ENCODE results near the gene BRSK1. TPM values are rescaled to one million over a fixed set of nuclear protein-coding genes. Genes with fewer than 3 reads are reported as not detected.

The BRSK1 gene
- polyA plus RNA-seq, 1 donor from 2014 or later: 213 TPM

DNA sequence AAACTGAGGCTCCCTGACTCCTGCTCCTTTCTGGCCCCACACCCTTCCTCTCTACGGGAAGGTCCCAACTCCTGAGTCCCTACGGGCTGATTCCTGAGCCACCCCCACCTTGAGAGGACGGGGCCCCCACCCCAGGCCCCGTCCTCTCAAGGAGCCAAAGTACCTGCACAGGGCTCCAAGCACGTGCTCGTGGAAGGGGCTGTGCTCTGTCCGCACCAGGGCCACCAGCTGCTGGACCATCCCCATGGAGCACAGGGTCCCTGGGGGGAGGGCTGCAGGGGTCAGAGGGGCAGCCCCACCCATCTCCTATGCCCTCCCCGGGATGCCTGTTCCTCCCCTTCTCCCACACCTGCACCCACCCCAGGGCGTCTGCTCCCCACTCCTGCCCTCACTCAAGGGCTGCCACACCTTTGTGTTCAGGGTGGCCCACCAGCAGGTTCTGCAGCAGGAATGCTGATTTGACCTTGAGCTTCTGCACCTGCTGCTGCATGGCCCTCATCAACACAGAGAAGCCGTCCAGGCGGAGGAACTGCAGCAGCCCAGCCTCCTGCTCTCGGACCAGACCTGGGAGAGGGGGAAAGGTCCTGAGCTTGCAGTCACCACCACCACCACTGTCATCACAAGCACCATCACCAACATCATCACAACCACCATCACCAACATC is 17.9 kb upstream of the BRSK1 start:
- H3K27me3 ChIP-seq (ENCODE audit: insufficient read depth, low read depth, low read length): no peaks in the 10 kb centered on the region
- no peak overlapping the region for H3K4me2 ChIP-seq (ENCODE audit: low read length)
- no peaks in the 10 kb centered on the region for H3F3A ChIP-seq (ENCODE audit: insufficient read depth, low read length, poor library complexity, severe bottlenecking)
- H3K9me2 ChIP-seq (ENCODE audit: insufficient read depth, low read length): no peaks in the 10 kb centered on the region
- H3K27ac ChIP-seq (ENCODE audit: low read length): no peak overlapping the region
- TF ChIP-seq EP300 (conservative IDR thresholded peaks at IDR 0.05; ENCODE audit: poor library complexity, severe bottlenecking): no peak
- no peak for TF ChIP-seq MXI1 (conservative IDR thresholded peaks at IDR 0.05; ENCODE audit: poor library complexity, severe bottlenecking)
- TF ChIP-seq, protein P1, sequence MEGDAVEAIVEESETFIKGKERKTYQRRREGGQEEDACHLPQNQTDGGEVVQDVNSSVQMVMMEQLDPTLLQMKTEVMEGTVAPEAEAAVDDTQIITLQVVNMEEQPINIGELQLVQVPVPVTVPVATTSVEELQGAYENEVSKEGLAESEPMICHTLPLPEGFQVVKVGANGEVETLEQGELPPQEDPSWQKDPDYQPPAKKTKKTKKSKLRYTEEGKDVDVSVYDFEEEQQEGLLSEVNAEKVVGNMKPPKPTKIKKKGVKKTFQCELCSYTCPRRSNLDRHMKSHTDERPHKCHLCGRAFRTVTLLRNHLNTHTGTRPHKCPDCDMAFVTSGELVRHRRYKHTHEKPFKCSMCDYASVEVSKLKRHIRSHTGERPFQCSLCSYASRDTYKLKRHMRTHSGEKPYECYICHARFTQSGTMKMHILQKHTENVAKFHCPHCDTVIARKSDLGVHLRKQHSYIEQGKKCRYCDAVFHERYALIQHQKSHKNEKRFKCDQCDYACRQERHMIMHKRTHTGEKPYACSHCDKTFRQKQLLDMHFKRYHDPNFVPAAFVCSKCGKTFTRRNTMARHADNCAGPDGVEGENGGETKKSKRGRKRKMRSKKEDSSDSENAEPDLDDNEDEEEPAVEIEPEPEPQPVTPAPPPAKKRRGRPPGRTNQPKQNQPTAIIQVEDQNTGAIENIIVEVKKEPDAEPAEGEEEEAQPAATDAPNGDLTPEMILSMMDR (IDR thresholded peaks at IDR 0.05; ENCODE audit: poor library complexity, severe bottlenecking): no peak
- TF ChIP-seq POLR2AphosphoS5 (IDR thresholded peaks at IDR 0.05): no peak
- no peak for TF ChIP-seq EZH2 (IDR thresholded peaks at IDR 0.05; ENCODE audit: borderline replicate concordance, insufficient read depth, low read length, poor library complexity, severe bottlenecking)
- TF ChIP-seq, protein P2, sequence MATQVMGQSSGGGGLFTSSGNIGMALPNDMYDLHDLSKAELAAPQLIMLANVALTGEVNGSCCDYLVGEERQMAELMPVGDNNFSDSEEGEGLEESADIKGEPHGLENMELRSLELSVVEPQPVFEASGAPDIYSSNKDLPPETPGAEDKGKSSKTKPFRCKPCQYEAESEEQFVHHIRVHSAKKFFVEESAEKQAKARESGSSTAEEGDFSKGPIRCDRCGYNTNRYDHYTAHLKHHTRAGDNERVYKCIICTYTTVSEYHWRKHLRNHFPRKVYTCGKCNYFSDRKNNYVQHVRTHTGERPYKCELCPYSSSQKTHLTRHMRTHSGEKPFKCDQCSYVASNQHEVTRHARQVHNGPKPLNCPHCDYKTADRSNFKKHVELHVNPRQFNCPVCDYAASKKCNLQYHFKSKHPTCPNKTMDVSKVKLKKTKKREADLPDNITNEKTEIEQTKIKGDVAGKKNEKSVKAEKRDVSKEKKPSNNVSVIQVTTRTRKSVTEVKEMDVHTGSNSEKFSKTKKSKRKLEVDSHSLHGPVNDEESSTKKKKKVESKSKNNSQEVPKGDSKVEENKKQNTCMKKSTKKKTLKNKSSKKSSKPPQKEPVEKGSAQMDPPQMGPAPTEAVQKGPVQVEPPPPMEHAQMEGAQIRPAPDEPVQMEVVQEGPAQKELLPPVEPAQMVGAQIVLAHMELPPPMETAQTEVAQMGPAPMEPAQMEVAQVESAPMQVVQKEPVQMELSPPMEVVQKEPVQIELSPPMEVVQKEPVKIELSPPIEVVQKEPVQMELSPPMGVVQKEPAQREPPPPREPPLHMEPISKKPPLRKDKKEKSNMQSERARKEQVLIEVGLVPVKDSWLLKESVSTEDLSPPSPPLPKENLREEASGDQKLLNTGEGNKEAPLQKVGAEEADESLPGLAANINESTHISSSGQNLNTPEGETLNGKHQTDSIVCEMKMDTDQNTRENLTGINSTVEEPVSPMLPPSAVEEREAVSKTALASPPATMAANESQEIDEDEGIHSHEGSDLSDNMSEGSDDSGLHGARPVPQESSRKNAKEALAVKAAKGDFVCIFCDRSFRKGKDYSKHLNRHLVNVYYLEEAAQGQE (IDR thresholded peaks at IDR 0.05; ENCODE audit: borderline replicate concordance): no peak
- H3K4me3 ChIP-seq (ENCODE audit: low read length): no peak overlapping the region
- H2AFZ ChIP-seq (ENCODE audit: low read depth, low read length): no peak overlapping the region
- no peaks in the 10 kb centered on the region for H3K79me2 ChIP-seq (replicated peaks; ENCODE audit: insufficient read depth, low read length)
- H3K36me3 ChIP-seq (ENCODE audit: insufficient read depth, low read length): no peaks in the 10 kb centered on the region
- H4K20me1 ChIP-seq (ENCODE audit: insufficient read depth): no peaks in the 10 kb centered on the region
- no peak overlapping the region for H3K9ac ChIP-seq (ENCODE audit: low read length)
- no peaks in the 10 kb centered on the region for H3K9me3 ChIP-seq (ENCODE audit: low read length)

DNA sequence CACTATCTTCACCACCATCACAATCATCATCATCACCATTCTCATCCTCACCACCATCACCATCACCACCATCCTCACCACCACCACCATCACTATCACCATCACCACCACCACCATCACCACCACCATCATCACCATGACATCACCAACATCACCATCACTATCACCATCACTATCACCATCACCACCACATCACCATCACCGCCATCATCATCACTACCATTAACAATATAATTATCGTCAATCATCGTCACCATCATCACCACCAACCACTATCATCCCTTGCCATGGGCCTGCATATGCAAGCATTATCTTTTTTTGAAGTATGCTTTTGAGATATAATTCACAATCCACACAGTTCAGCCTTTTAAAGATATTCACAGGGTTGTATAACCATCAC is 17.4 kb upstream of the BRSK1 start:
- H3K4me2 ChIP-seq (ENCODE audit: low read length): no peak overlapping the region
- no peaks in the 10 kb centered on the region for H3K27me3 ChIP-seq (ENCODE audit: insufficient read depth, low read depth, low read length)
- no peaks in the 10 kb centered on the region for H3K36me3 ChIP-seq (ENCODE audit: insufficient read depth, low read length)
- H3K9me2 ChIP-seq (ENCODE audit: insufficient read depth, low read length): no peaks in the 10 kb centered on the region
- no peak for TF ChIP-seq RAD21 (conservative IDR thresholded peaks at IDR 0.05)
- TF ChIP-seq TAF1 (IDR thresholded peaks at IDR 0.05; ENCODE audit: low read depth): no peak
- TF ChIP-seq, protein P2 (IDR thresholded peaks at IDR 0.05; ENCODE audit: borderline replicate concordance): no peak
- no peak for TF ChIP-seq EP300 (conservative IDR thresholded peaks at IDR 0.05; ENCODE audit: poor library complexity, severe bottlenecking)
- TF ChIP-seq, protein P1 (IDR thresholded peaks at IDR 0.05; ENCODE audit: poor library complexity, severe bottlenecking): no peak
- no peak for TF ChIP-seq SMC3 (conservative IDR thresholded peaks at IDR 0.05; ENCODE audit: poor library complexity)
- no peak for TF ChIP-seq MXI1 (conservative IDR thresholded peaks at IDR 0.05; ENCODE audit: poor library complexity, severe bottlenecking)
- TF ChIP-seq POLR2AphosphoS5 (IDR thresholded peaks at IDR 0.05): no peak
- no peak for TF ChIP-seq EZH2 (IDR thresholded peaks at IDR 0.05; ENCODE audit: borderline replicate concordance, insufficient read depth, low read length, poor library complexity, severe bottlenecking)
- H3F3A ChIP-seq (ENCODE audit: insufficient read depth, low read length, poor library complexity, severe bottlenecking): no peaks in the 10 kb centered on the region
- H3K9ac ChIP-seq (ENCODE audit: low read length): no peak overlapping the region
- no peak overlapping the region for H3K27ac ChIP-seq (ENCODE audit: low read length)
- no peak overlapping the region for H3K4me3 ChIP-seq (ENCODE audit: low read length)
- no peaks in the 10 kb centered on the region for H3K79me2 ChIP-seq (replicated peaks; ENCODE audit: insufficient read depth, low read length)
- no peaks in the 10 kb centered on the region for H4K20me1 ChIP-seq (ENCODE audit: insufficient read depth)
- no peaks in the 10 kb centered on the region for H3K9me3 ChIP-seq (ENCODE audit: low read length)
- no peak overlapping the region for H2AFZ ChIP-seq (ENCODE audit: low read depth, low read length)

All from neural cell (in vitro differentiated cells).